GM21825 (cell line): ENCODE results near the gene SNN.

Source experiments
- ATAC-seq: cut with Tn5 transposase; IDR thresholded peaks from one replicate; pipeline ENCODE4 v1.9.1; 2021; ENCODE audit warnings: mild to moderate bottlenecking, moderate library complexity; ENCODE audit not compliant: unreplicated experiment

The SNN gene

DNA sequence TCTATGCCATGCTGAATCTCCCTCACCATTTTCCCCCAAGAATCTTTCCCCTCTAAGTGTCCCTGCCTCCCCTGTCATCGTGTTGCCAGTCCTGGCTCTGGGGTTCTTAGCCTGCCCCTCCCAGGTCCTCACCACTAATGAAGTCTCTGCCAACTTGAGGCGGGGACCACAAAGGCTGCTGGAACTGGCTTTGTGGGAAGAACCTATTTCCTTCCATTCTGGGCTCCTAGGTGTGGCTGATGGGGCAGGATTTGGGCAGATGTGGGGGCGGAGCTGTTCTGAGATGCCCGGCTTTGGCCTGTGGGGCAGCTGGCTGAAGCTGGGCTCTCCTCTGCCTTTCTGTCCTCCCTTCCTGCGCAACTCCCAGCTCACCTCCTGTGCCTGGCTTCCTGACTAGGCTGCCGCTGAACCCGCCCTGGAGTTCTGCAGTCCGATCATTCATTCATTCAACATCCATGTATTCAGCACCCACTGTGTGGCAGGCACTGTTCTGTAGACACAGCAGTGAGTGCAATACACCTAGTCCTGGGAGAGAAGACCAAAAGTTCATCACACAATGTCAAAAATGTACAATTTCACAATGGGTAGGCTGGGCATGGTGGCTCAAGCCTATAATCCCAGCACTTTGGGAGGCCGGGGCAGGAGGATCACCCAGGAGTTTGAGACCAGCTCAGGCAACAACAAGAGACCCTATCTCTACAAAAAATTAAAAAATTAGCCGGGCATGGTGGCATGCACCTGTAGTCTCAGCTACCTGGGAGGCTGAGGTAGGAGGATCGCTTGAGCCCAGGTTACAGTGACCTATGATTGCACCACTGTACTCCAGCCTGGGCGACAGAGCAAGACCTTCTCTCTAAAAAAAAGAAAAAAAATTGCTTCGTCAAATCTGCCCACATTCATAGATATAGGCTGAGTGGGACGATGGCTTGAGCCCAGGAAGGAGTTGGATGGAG lies 1.9 kb upstream of the SNN start:
- ATAC-seq: no peak

DNA sequence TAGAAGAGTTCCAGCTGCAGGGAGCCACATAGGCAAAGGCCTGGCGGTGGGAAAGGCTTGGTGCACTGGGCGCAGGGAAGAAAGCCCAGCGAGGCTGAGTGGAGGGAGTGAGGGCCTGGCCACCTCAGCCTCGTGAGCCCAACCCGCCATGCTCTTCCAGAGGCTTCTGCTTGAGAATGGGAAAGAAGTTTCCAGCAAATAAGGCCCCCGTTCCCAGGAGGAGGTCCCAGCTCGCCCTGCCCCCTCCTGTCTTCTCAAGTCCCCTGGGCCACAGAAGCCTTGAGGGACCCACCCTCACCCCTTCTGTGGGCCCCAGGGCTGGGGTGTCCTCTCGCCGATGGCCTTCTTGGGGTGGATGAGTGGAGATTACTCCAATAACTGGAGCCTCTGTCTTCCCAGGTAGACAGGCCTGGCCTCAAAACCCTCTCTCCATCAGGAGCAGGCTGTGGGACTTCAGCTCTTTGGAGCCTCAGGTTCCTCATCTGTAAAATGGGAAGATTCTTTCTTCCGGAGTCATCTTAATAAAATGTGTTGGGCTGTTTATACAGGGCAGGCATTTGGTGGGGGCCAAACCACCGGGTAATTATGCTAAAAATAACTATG lies 933 bp upstream of the SNN start:
- no peak for ATAC-seq

DNA sequence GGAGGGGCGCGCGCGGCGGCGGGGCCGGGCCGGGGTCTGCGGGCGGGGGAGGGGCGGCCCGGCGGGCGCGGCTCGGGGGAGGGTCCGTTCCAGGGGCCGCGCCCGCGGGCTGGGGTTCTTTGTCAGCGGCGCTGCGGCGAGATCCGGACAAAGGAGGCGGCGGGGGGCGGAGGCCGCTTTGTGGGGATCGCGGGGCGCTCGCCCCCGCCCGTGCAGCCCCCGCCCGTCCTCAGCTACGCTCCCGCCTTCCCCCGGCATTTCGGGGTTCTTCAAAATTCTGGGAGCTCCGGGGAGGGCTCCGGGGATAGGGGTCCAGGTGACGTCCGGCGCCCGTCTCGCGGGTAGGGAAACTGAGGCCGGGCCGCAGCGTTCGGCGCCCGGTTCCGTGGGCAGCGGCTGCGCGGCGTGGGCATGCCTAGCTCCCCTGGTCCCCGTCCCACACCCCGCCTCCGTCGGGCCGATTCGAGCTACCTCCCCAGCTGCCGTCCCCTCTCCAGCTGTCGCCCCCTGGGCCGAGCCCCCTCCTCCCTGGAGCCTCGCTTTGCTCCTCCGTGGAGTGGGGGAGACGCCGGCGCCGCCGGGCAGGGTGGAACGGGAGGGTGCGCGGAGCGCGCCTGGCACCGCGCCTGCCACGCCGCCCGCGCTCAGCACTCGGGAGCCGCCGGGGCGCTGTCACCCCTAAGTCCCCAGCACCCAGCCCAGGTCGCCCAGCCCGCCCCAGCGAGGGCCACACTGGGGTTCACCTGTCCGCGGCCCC lies 546 bp downstream of the SNN start:
- no peak for ATAC-seq

DNA sequence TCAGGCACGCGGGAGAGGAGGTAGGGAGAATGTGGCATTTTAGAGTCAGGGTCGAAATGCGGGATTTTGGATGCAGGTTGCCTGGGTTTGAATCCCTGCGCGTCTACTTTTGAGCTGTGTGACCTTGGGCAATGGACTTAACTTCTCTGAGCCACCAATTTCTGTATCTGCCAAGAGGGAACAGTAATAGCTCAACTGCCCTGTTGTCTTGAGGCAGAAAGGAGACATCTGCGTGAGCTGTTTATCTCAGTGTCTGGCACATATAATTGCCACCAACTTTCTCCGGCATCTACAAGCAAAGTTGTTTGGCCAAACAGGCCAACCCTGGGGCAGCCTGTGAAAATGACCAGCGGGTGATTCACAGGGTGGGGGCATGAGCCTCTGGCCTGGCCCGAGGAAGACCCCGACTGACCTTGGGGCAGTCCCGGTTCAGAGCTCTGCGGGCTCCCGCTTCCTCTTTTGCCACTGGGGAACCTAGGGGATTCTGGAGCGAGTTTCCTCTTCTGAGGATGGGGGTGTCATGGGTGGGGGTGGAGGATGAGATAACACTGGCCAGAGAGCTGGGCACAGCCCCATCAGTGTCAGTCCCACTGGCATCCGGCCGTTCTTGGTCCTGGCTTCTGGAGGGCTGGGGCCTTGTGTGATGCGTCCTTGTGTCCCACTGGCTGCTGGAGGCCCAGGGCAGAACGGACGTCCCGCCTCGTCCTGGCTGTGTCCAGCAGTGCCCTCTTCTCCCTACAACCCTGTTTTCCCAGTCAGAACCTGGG lies 1.3 kb downstream of the SNN start:
- peak; percentile 24 for ATAC-seq

DNA sequence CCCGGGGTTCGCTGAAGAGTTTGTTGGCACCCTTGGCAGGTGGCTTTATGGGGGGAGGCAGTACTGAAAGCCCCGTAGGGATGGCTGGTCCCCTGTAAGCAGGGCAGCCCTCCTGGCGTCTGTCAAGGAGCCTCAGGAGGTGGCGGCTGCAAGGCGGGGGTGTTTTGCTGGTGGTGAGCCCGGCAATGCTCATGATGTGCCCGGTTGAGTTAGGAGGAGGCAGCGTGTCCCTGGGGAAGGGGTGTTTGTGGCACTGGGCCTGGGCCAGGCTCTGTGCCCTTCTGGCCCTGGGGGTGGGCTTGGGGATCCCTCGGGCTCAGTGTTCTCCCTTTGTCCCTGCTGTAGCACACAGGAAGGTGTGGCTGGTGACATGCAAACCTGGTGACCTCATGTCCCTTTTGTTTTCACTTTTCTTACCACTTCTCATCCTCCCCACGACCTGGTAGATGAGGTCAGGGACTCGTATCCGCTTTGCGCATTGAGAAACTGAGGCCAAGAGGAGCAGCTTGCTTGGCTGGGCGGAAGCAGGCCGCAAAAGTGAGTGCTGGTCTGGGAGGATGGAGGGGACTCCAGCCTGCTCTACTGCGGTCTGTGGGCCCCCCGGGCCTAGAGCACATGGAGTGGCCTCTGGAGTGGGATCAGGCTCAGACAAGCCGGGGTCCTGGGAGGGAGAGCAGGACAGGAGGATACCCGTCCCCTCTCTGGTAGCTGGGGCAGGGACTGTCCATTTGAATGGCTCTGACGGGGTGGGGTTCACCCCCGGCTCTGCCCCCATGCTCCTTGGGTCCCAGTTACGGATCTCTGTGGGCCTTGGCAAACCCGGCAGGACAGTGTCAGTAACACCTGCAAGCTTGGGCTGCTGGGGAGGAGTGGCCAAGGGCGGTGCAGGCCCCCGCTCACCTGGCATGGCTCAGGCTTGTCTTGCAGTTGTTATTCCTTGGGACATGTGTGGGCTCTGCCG lies 2.2 kb downstream of the SNN start:
- no peak for ATAC-seq

DNA sequence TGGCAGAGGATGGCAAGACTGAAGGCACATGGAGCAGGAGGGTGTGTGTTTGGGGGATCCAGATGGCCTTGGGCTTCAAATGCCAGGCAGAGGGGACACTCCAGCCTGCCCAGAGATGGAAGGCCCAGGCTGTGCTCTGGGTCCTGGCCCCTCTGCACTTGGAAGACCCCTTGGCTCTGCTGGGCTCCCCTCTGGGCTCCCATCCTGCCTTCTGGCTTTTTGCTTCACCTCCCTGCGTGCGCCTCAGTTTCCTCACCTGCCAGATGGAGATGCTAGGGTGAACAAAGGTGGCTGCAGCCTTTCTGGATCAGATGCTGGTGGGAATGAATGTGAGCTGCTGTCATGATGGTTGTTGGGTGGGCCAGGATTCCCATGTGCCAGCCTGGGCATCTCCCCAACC lies 3.0 kb downstream of the SNN start:
- ATAC-seq: no peak

DNA sequence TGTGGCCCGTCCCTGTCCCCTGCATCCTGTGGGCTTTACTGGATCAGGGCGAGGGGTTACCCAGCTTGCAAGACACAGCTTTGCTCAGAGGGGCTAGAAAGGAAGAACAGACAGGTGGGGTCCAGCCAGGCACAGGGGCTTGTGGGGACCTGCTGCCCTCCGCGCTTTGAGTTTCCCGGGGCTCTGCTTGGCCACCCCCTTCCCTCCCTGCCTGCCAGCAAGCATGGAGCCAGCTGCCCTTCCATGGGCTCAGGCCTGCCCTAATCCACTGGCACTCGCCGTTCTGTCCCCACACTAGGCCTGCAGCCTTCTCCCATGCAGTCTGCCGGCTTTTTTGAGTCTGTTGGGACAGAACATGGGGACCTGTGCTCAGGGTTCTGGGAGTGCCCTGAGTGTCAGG lies 3.4 kb downstream of the SNN start:
- no peak for ATAC-seq

DNA sequence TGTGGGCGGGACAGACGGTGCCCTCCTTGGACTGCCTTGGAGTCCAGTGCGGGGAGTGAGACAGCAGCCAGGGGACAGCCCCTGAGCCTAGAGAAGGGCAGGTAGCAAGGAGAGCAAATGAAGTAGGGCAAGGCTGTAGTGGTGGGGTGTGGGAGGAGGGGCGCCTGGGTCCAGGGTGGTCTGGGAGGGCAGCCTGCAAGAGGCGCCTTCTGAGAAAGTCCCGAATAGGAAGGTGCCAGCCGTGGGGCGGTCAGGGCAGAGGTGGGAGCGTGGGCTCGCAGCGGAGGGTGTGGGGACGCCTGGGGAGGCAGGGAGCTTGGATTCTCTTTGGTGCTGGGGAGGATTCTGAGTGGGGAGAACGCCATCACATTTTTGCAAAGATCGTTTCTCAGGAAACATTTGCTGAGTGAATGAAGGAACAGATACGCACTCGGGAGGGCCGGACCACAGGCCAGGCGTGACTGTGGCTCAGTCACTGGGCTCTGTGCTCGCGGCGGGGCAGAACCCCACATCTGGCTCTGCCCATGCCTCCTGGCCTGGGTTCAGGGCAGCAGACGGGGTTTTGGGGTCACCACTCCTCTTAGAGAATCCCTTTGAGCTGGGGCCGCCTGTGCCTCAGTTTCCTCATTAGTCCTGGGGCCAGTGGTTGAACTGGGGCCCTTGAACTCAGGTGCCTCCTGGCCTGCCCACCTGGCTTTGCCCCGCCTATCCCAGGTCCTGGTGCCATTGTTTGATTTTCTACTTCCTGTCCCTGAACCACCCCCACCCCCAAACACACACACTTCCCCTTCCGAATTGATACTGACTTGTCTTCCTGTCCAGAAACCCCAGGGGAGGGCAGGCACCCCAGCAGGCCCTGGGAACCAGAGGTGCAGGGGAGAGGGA lies 4.2 kb downstream of the SNN start:
- no peak for ATAC-seq

DNA sequence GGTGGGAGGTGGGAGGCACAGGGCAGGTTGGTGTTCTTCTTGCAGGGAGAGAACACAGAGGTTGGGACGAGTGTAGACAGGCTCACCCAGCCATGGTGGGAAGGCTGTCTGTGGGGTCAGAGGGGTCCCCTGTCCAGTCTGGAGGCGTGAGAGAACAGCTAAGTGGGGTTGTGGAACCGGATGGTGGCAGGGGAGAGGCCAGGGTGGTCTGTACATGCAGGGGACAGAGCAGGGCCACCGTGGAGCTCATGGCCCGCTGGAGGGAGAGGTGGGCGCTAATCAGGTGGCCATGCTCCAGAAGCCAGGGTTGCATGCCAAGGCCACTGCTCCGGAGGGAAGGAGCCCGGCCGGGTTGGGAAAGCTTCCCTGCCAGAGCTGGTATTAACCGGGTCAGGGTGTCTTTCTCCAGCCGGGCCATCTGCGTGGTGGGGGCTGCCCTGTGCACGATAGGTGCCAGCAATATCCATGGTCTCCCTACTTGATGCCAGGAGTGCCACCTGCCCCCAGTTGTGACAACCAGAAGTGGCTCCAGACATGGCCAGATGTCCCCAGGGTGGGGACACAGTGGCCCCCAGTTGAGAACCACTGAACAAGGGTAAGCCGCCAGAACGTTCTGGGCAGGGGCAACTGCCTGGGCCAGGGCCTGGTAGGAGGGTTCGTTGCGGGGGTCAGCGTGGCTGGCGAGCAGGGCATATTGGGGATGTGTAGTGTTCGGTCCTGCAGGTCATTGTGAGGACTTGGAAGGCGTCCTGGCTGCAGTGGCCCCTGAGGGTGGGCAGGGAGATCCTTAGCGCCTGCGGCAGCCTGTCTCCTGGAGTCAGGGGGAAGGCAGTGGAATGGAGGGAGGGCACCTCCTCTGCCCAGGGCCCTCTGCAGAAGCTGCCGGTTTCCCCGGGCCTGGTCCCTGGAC lies 5.1 kb downstream of the SNN start:
- no peak for ATAC-seq

DNA sequence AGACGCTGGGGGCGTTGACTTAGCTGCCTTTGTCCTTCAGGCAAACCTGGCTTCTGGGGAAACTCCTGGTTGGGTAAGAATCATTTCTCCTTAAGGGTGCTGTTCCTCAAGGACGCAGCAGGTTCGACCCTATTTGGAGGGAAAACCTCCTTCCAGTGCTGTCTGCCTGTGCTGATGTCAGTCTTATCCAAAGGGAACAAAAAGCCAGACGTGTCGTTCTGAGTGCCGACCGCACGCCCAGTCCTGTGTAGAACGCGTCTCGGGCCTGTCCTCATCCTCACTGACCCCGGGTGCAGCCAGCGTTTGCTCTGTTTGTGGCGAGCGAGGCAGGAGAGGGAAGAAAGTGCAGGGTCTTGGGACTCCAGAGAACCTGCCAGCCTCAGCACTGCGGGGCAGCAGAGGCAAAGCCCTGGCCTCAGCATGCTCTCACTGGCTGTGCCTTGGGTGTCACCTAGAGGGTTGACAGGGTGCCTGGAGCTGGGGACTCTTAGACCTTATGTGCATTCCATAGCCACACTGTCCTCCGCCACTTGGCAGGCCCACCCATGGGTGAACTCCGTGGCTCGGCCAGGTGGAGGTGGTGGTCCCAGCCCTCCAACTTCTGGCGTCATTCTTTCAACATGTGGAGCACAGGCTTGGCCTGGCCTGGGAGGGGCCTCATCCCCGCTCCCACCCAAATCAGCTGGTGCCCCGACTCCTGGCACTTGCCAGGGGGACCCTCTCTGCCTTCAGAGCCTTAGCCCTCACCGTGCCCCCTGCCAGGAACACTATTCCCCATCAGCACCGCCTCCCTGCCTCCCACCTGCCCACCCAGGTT lies 6.0 kb downstream of the SNN start:
- ATAC-seq: no peak

DNA sequence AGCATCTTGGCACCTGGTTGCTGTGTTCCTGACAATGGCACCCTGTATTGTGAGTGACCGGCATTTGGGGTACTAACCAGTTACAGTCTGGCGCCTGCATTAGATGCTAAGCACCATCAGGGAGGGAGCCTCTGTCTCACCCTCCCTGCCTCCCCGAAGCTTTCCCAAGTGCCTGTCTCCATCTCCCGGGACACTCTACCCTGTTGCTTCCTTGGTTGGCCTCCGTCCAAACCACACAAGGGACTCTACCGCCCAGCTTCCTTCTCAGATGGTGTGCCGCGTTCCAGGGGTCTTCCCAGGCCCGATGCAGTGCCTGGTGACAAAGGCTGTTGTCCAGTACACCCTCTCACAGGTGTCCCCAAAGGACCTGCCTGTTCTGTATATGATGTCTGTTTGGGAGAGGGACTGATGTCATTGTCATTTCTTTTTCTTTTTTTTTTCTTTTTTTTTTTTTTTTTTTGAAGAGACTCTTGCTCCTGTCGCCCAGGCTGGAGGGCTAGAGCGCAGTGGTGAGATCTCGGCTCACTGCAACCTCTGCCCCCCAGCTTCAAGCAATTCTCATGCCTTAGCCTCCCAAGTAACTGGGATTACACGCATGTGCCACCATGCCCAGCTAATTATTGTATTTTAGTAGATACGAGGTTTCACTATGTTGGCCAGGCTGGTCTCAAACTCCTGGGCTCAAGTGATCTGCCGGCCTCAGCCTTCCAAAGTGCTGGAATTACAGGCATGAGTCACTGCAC lies 6.7 kb downstream of the SNN start:
- ATAC-seq: no peak

DNA sequence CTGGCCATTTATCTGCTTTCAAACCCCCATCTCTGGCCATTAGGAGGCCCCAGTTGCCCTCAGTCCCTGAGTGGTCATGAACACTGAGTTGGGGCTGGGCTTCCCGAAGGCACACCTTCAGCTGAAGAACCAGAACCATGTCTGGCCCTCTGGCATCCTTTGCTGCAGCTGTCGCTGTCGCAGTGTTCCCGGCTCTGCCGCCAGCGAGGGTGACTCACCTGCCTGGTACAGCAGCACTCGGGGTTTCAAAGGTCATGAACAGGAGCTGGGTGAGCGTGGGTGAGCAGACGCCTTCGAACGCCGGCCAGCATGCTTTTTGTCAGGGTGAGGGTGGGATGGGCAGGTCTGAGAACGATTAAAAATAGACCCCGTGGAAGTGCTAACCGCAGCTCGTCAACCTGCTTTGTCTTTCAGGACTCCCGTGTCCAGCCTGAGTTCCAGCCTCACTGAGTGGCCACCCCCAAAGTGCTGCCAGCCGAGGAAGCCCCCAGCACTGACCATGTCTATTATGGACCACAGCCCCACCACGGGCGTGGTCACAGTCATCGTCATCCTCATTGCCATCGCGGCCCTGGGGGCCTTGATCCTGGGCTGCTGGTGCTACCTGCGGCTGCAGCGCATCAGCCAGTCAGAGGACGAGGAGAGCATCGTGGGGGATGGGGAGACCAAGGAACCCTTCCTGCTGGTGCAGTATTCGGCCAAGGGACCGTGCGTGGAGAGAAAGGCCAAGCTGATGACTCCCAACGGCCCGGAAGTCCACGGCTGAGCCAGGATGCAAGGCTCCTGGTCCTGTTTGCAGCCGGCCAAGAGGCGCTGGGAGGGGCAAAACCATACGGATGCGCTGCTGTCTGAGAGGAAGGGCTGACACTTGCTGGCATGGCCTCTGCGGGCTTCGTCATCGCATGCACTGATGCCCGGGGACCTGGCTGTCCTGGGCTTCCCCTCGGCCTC lies 7.6 kb downstream of the SNN start:
- no peak for ATAC-seq

DNA sequence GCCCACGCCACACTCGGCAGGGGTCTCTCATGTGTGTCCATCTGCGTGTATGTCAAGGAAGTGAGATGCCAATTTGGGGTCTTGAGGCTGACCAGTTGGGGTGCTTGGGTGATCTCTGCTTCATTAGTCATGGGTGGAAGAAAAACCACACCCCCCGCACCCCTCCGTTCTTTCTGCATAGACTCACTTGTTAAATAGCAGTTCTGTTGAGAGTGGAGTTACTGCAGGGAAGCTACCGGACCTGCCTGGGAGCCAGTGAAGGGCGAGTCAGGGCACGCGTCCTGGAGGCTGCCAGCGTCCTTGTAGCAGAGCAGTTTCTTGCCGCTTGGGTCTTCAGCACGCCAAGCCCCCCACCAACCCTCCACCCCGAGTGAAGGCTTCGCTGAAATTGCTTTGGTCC lies 8.5 kb downstream of the SNN start:
- no peak for ATAC-seq

DNA sequence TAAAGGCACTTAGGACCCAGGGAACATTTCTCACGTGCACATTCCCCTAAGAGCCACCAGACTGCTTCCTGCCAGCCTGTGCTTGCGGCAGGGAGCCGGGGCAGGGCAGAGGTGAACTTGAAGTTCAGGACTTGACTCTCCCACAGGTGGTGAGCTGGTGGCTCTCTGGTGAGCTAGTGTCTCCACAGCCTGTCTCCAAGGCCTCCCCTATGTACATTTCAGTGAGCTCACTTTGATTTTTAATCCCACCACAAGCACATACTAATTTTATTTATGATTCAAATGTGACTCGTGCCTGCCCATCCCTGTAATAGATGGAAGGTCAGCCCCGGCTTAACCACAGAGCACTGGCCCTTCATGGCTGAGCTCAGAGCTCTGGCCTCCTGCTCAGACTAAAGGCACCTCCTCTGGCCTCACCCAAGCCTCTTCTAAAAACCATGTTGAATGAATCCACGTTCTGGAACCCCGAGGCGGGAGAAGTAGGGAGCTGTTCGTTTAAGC lies 9.2 kb downstream of the SNN start:
- no peak for ATAC-seq
